H9 (cell line): Measurements from ENCODE around the gene VAV1. TPM values are rescaled to one million over a fixed set of nuclear protein-coding genes. Genes with fewer than 3 reads are reported as not detected.

Source experiments
- DNase-seq: peaks from one replicate; pipeline ENCODE4 v3.0.0-alpha.2; 2017
- H2AFZ ChIP-seq: one replicate; pipeline ENCODE4 v1.6.1; 2013; ENCODE audit warnings: mild to moderate bottlenecking, low read length, control low read depth, moderate library complexity
- H2AK5ac ChIP-seq: 2 replicates; pipeline ENCODE4 v1.6.1; 2013; ENCODE audit warnings: low read length, control low read depth, mixed read lengths; ENCODE audit not compliant: insufficient read length
- H2BK120ac ChIP-seq: one replicate; pipeline ENCODE4 v1.6.1; 2013; ENCODE audit warnings: low read depth, mild to moderate bottlenecking, low read length, control low read depth, inconsistent platforms; ENCODE audit not compliant: poor library complexity, severe bottlenecking
- H2BK12ac ChIP-seq: 2 replicates; pipeline ENCODE4 v1.6.1; 2013; ENCODE audit warnings: low read length, control low read depth, mixed read lengths, low read depth; ENCODE audit not compliant: insufficient read length
- H2BK15ac ChIP-seq: 2 replicates; pipeline ENCODE4 v1.6.1; 2013; ENCODE audit warnings: low read depth, low read length, control low read depth
- H2BK20ac ChIP-seq: one replicate; pipeline ENCODE4 v1.6.1; 2013; ENCODE audit warnings: low read depth, mild to moderate bottlenecking, low read length, control low read depth, inconsistent platforms; ENCODE audit not compliant: poor library complexity, severe bottlenecking
- H2BK5ac ChIP-seq: 2 replicates; pipeline ENCODE4 v1.6.1; 2013; ENCODE audit warnings: low read length, control low read depth, mixed read lengths; ENCODE audit not compliant: insufficient read length
- H3K14ac ChIP-seq: 2 replicates; pipeline ENCODE4 v1.6.1; 2013; ENCODE audit warnings: low read length, control low read depth; ENCODE audit not compliant: insufficient read depth
- H3K18ac ChIP-seq: 2 replicates; pipeline ENCODE4 v1.6.1; 2013; ENCODE audit warnings: low read depth, mild to moderate bottlenecking, mixed read lengths, low read length, control low read depth; ENCODE audit not compliant: insufficient read length
- H3K23ac ChIP-seq: 2 replicates; pipeline ENCODE4 v1.6.1; 2013; ENCODE audit warnings: low read length, control low read depth, mixed read lengths, low read depth; ENCODE audit not compliant: insufficient read length
- H3K23me2 ChIP-seq: 2 replicates; pipeline ENCODE4 v1.6.1; 2013; ENCODE audit warnings: low read depth, mild to moderate bottlenecking, mixed read lengths, low read length, control low read depth; ENCODE audit not compliant: insufficient read length, poor library complexity, severe bottlenecking
- H3K27ac ChIP-seq: 2 replicates; pipeline ENCODE4 v1.5.1; 2013; ENCODE audit warnings: low read length, control low read depth, mixed read lengths, low read depth; ENCODE audit not compliant: insufficient read length
- H3K27me3 ChIP-seq: 2 replicates; pipeline ENCODE4 v1.6.1; 2013; ENCODE audit warnings: low read length, control low read depth, inconsistent platforms; ENCODE audit not compliant: insufficient read depth
- H3K4ac ChIP-seq: 2 replicates; pipeline ENCODE4 v1.6.1; 2013; ENCODE audit warnings: low read depth, mild to moderate bottlenecking, control low read depth, inconsistent platforms, low read length, moderate library complexity
- H3K4me1 ChIP-seq: 2 replicates; pipeline ENCODE4 v1.6.1; 2013; ENCODE audit warnings: low read length, control low read depth, inconsistent platforms; ENCODE audit not compliant: insufficient read depth
- H3K4me2 ChIP-seq: 2 replicates; pipeline ENCODE4 v1.6.1; 2013; ENCODE audit warnings: low read length, control low read depth, mixed read lengths; ENCODE audit not compliant: insufficient read length, insufficient read depth
- H3K56ac ChIP-seq: 2 replicates; pipeline ENCODE4 v1.6.1; 2013; ENCODE audit warnings: low read depth, mild to moderate bottlenecking, mixed read lengths, low read length, control low read depth; ENCODE audit not compliant: insufficient read length
- H3K79me1 ChIP-seq: 2 replicates; pipeline ENCODE4 v1.6.1; 2013; ENCODE audit warnings: low read depth, mild to moderate bottlenecking, moderate library complexity, low read length, control low read depth, inconsistent platforms; ENCODE audit not compliant: insufficient read depth, poor library complexity, severe bottlenecking
- H3K79me2 ChIP-seq: 2 replicates; pipeline ENCODE4 v1.6.1; 2013; ENCODE audit warnings: low read length, control low read depth, inconsistent platforms; ENCODE audit not compliant: insufficient read depth
- H3K9ac ChIP-seq: 2 replicates; pipeline ENCODE4 v1.6.1; 2013; ENCODE audit warnings: low read length, control low read depth, mixed read lengths; ENCODE audit not compliant: insufficient read length; ENCODE audit errors: extremely low read depth
- H3K9me3 ChIP-seq: one replicate; pipeline ENCODE4 v1.6.1; 2013; ENCODE audit warnings: low read depth, low read length, inconsistent platforms; ENCODE audit not compliant: control insufficient read depth
- H3T11ph ChIP-seq: one replicate; pipeline ENCODE4 v1.6.1; 2013; ENCODE audit warnings: mild to moderate bottlenecking, low read length, control low read depth, inconsistent platforms
- H4K20me1 ChIP-seq: one replicate; pipeline ENCODE4 v1.6.1; 2013; ENCODE audit not compliant: control insufficient read depth, insufficient read length, insufficient read depth
- H4K5ac ChIP-seq: 2 replicates; pipeline ENCODE4 v1.6.1; 2013; ENCODE audit warnings: low read depth, mild to moderate bottlenecking, mixed read lengths, low read length, control low read depth; ENCODE audit not compliant: insufficient read length
- H4K8ac ChIP-seq: replicated peaks from 2 replicates; pipeline ENCODE4 v1.6.1; 2013; ENCODE audit warnings: low read length, control low read depth, mixed read lengths, low read depth; ENCODE audit not compliant: insufficient read length
- H4K91ac ChIP-seq: 2 replicates; pipeline ENCODE4 v1.6.1; 2013; ENCODE audit warnings: low read depth, mild to moderate bottlenecking, moderate library complexity, mixed read lengths, low read length, control low read depth; ENCODE audit not compliant: insufficient read length
- H3K27ac Mint-ChIP-seq, 3 experiments: 2 replicates in 2 of 3; 3 replicates in 1 of 3; pipeline ENCODE4 v1.8.0; 2020 to 2021; ENCODE audit warnings: mixed read lengths in 3 of 3, mild to moderate bottlenecking in 1 of 3, moderate library complexity in 1 of 3
- H3K27me3 Mint-ChIP-seq: 2 replicates; pipeline ENCODE4 v1.8.0; 2021; ENCODE audit warnings: low read depth, mild to moderate bottlenecking, moderate library complexity, mixed read lengths
- H3K36me3 Mint-ChIP-seq, 3 experiments: 2 replicates in 2 of 3; 3 replicates in 1 of 3; pipeline ENCODE4 v1.8.0; 2020 to 2021; ENCODE audit warnings: low read depth in 3 of 3, mixed read lengths in 3 of 3; ENCODE audit not compliant: insufficient read depth in 1 of 3
- H3K4me1 Mint-ChIP-seq, 2 experiments: 2 replicates each; pipeline ENCODE4 v1.8.0; 2020; ENCODE audit warnings: mixed read lengths in 2 of 2
- H3K4me3 Mint-ChIP-seq, 2 experiments: 2 replicates in 1 of 2; 3 replicates in 1 of 2; pipeline ENCODE4 v1.8.0; 2020 to 2021; ENCODE audit warnings: mild to moderate bottlenecking in 2 of 2, mixed read lengths in 2 of 2, moderate library complexity in 1 of 2
- H3K9me3 Mint-ChIP-seq, 2 experiments: 2 replicates in 1 of 2; 3 replicates in 1 of 2; pipeline ENCODE4 v1.8.0; 2020; ENCODE audit warnings: mild to moderate bottlenecking in 2 of 2, mixed read lengths in 2 of 2, moderate library complexity in 1 of 2
- CTCF ChIP-seq: fragments of 200-600 bp; sonication (generic); conservative IDR thresholded peaks from 3 replicates; pipeline ENCODE4 v1.8.0; 2021; ENCODE audit warnings: antibody characterized with exemption, mild to moderate bottlenecking
- WGBS: extraction: QIAGEN DNeasy Blood & Tissue Kit; methylation state at CpG from one replicate; pipeline ENCODE4 v1.1.7; 2013; ENCODE audit warnings: missing lambda C conversion rate, low lambda C conversion rate, mixed read lengths; ENCODE audit not compliant: insufficient read length; ENCODE audit errors: extremely low coverage; 5-methylcytosine and 5-hydroxymethylcytosine counted together
- total RNA-seq: library from RNA; stranded (reverse); gene quantifications from 2 replicates; pipeline ENCODE4 v1.2.1, GENCODE V29; 2021

Gene VAV1
- total RNA-seq, 1 experiment from 2014 or later, result 0.90 TPM

- Mint-ChIP-seq H3K27me3 (peaks cover 7% of the 10 kb centered on the region), H3K9me3 (peaks cover 0 to 32% of the 10 kb centered on the region in 2 experiments; a peak in 3 of 5 replicates)
Measured at GRCh38 chr19:6861683-6862286, 89.3 kb downstream of the VAV1 start.

More at GRCh38 chr19:6861683-6862286, 89.3 kb downstream of the VAV1 start:
- Histone ChIP-seq H4K91ac (no peak overlapping the region), H3K79me2 (no peaks in the 10 kb centered on the region), H3K79me1 (no peaks in the 10 kb centered on the region), H4K5ac (no peak overlapping the region), H3K4me2 (no peak overlapping the region), H3K23me2 (no peaks in the 10 kb centered on the region), H3K27me3 (no peaks in the 10 kb centered on the region), H3K4me1 (no peaks in the 10 kb centered on the region; the same call in 1 of the 2 replicates), H3K4ac (no peak overlapping the region), H2BK5ac (no peak overlapping the region), H2BK12ac (no peak overlapping the region), H4K8ac (no peak overlapping the region), H3K14ac (no peak overlapping the region), H3K23ac (no peak overlapping the region), H2AK5ac (no peak overlapping the region), H2BK120ac (no peak overlapping the region), H2AFZ (no peak overlapping the region), H3K9ac (no peak overlapping the region), H3K9me3 (no peaks in the 10 kb centered on the region), H2BK15ac (no peak overlapping the region), H3K56ac (no peak overlapping the region), H2BK20ac (no peak overlapping the region), H3T11ph (no peak overlapping the region), H3K27ac (no peak overlapping the region), H4K20me1 (no peaks in the 10 kb centered on the region), H3K18ac (no peak overlapping the region)
- H3K27ac Mint-ChIP-seq, result no peak overlapping the region
- no peaks in the 10 kb centered on the region for H3K36me3 Mint-ChIP-seq
- no CpG with 5 or more reads among the region's 10 CpGs for WGBS
- no peak for TF ChIP-seq CTCF
- no peak overlapping the region for H3K4me3 Mint-ChIP-seq
- no peak for DNase-seq
- H3K4me1 Mint-ChIP-seq, result peaks cover 0 to 5% of the 10 kb centered on the region in 2 experiments; a peak in 1 of 4 replicates
